GM10266 (cell line): ENCODE data around the gene BEX4.
A peak's percentile ranks its signal among the peaks of the same experiment; 100 is the strongest.
"Not testable (repeated sequence)": the region's sequence is repeated elsewhere in the genome, so short reads cannot be mapped to it uniquely, and the experiment has no call there.

Source experiments
- DNase-seq: peaks from one replicate; pipeline ENCODE4 v3.0.0; 2012; ENCODE audit errors: extremely low spot score
- CTCF ChIP-seq: IDR thresholded peaks from 2 replicates; pipeline ENCODE4 v1.5.1; 2012; ENCODE audit warnings: mild to moderate bottlenecking, low read depth; ENCODE audit not compliant: control insufficient read depth, insufficient read depth; ENCODE audit errors: missing control alignments

BEX4 gene

GRCh38 chrX:103187953-103188475, 26.9 kb upstream of the BEX4 start:
- no peak for TF ChIP-seq CTCF
- DNase-seq: no peak

- DNase-seq: no peak
- no peak for TF ChIP-seq CTCF
Measured at GRCh38 chrX:103197721-103198306, 17.1 kb upstream of the BEX4 start.

- DNase-seq: not testable (repeated sequence)
Measured at GRCh38 chrX:103198668-103199067, 16.2 kb upstream of the BEX4 start.

GRCh38 chrX:103201041-103201440, 13.9 kb upstream of the BEX4 start:
- DNase-seq: no peak
- no peak for TF ChIP-seq CTCF

- TF ChIP-seq CTCF: no peak
- no peak for DNase-seq
Measured at GRCh38 chrX:103210056-103210455, 4.9 kb upstream of the BEX4 start.

- DNase-seq: no peak
- peak; percentile 45 for TF ChIP-seq CTCF
Measured at GRCh38 chrX:103211012-103211715, 3.7 kb upstream of the BEX4 start.

GRCh38 chrX:103212749-103213457, 2.0 kb upstream of the BEX4 start:
- no peak for DNase-seq

More at GRCh38 chrX:103212749-103213457, 2.0 kb upstream of the BEX4 start:
- TF ChIP-seq CTCF: no peak
